ENCODE data around the gene ARGLU1. TPM values are rescaled to one million over a fixed set of nuclear protein-coding genes. Genes with fewer than 3 reads are reported as not detected.

ARGLU1 gene
- total and polyA plus RNA-seq, 2 experiments from 2014 or later = 108 to 166 TPM

DNA sequence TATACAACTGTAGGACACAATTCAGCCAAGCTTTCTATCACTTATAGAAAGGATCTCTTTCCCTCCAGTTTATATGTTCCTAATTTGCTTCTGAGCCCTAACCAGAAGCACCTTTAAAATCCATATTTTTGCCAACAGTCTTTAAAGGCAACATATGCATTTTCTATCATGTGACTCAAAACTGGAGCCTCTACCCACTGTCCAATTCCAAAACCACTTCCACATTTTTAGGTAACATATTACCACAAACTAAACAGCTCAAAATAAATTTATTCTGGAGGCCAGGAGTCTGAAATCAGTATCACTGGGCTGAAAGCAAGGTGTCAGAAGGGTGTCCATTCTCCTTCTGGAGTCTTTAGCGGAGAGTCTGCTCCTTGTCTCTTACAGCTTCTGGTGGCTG, 16.6 kb downstream of the ARGLU1 start (continued):
- TF ChIP-seq ZNF462 (CRISPR knock-in tag; IDR thresholded peaks at IDR 0.05) = no peak
- TF ChIP-seq, protein P1, sequence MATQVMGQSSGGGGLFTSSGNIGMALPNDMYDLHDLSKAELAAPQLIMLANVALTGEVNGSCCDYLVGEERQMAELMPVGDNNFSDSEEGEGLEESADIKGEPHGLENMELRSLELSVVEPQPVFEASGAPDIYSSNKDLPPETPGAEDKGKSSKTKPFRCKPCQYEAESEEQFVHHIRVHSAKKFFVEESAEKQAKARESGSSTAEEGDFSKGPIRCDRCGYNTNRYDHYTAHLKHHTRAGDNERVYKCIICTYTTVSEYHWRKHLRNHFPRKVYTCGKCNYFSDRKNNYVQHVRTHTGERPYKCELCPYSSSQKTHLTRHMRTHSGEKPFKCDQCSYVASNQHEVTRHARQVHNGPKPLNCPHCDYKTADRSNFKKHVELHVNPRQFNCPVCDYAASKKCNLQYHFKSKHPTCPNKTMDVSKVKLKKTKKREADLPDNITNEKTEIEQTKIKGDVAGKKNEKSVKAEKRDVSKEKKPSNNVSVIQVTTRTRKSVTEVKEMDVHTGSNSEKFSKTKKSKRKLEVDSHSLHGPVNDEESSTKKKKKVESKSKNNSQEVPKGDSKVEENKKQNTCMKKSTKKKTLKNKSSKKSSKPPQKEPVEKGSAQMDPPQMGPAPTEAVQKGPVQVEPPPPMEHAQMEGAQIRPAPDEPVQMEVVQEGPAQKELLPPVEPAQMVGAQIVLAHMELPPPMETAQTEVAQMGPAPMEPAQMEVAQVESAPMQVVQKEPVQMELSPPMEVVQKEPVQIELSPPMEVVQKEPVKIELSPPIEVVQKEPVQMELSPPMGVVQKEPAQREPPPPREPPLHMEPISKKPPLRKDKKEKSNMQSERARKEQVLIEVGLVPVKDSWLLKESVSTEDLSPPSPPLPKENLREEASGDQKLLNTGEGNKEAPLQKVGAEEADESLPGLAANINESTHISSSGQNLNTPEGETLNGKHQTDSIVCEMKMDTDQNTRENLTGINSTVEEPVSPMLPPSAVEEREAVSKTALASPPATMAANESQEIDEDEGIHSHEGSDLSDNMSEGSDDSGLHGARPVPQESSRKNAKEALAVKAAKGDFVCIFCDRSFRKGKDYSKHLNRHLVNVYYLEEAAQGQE (IDR thresholded peaks at IDR 0.05; ENCODE audit: unreplicated experiment) = no peak
- no peak for TF ChIP-seq EZH2phosphoT487 (IDR thresholded peaks at IDR 0.05; ENCODE audit: unreplicated experiment)
- TF ChIP-seq ZNF331 (CRISPR knock-in tag; IDR thresholded peaks at IDR 0.05; ENCODE audit: low read depth) = no peak
- no peak for TF ChIP-seq CREB1 (CRISPR knock-in tag; IDR thresholded peaks at IDR 0.05; ENCODE audit: low read depth)

- H3K4me3 ChIP-seq = no peak overlapping the region
- no peak for TF ChIP-seq EZH2 (IDR thresholded peaks at IDR 0.05; ENCODE audit: low read depth, unreplicated experiment)
Observed at GRCh38 chr13:106550570-106551135, 17.3 kb downstream of the ARGLU1 start.

More at GRCh38 chr13:106550570-106551135, 17.3 kb downstream of the ARGLU1 start:
- H3K79me2 ChIP-seq (replicated peaks; ENCODE audit: insufficient read depth) = peaks cover 100% of the 10 kb centered on the region
- Mint-ChIP-seq H3K4me1 (peaks cover 9% of the 10 kb centered on the region; the same call in 2 of the 3 replicates), H3K9me3 (no peaks in the 10 kb centered on the region), H3K36me3 (ENCODE audit: low read depth) (peaks cover 58% of the 10 kb centered on the region), H3K27me3 (ENCODE audit: insufficient read depth, low read depth, poor library complexity) (no peaks in the 10 kb centered on the region), H3K27ac (no peak overlapping the region), H3K4me3 (no peak overlapping the region)
- H3K9me2 ChIP-seq (ENCODE audit: insufficient read depth) = no peaks in the 10 kb centered on the region
- ATAC-seq (no peak), DNase-seq (ENCODE audit: low spot score) (no peak)
- no peak overlapping the region for H3K27ac ChIP-seq (ENCODE audit: low read depth)
- H3K27me3 ChIP-seq (ENCODE audit: insufficient read depth) = no peaks in the 10 kb centered on the region
- H3K36me3 ChIP-seq (ENCODE audit: insufficient read depth) = peaks cover 38% of the 10 kb centered on the region
- no peaks in the 10 kb centered on the region for H3F3A ChIP-seq (replicated peaks; ENCODE audit: low read depth)
- H3K4me2 ChIP-seq = no peak overlapping the region
- H4K20me1 ChIP-seq (replicated peaks; ENCODE audit: insufficient read depth) = peaks cover 61% of the 10 kb centered on the region
- H2AFZ ChIP-seq = no peak overlapping the region
- no peaks in the 10 kb centered on the region for H3K4me1 ChIP-seq (ENCODE audit: insufficient read depth)

All from GM23338 (cell line).